ENCODE data around the gene MDH1.
"Not testable (repeated sequence)": the region's sequence is repeated elsewhere in the genome, so short reads cannot be mapped to it uniquely, and the experiment has no call there.

The MDH1 gene

GRCh38 chr2:63553049-63553448, 35.7 kb upstream of the MDH1 start:
- no peak overlapping the region for H3K27ac ChIP-seq
- no peak for TF ChIP-seq CTCF (IDR thresholded peaks at IDR 0.05)

GRCh38 chr2:63555299-63555698, 33.5 kb upstream of the MDH1 start:
- Histone ChIP-seq H3K27me3 (ENCODE audit: control insufficient read depth, insufficient read depth, low read length) (no peaks in the 10 kb centered on the region), H3K9me3 (ENCODE audit: control insufficient read depth, low read length) (no peaks in the 10 kb centered on the region), H3K4me3 (ENCODE audit: low read depth, low read length) (no peak overlapping the region), H3K79me2 (peaks cover 8% of the 10 kb centered on the region), H3K4me1 (no peaks in the 10 kb centered on the region), H3K9ac (no peak overlapping the region), H3K27ac (no peak overlapping the region), H3K4me2 (ENCODE audit: low read length) (no peak overlapping the region), H3K36me3 (ENCODE audit: control insufficient read depth, insufficient read depth, low read length) (no peaks in the 10 kb centered on the region), H2AFZ (no peak overlapping the region)
- TF ChIP-seq CTCF (IDR thresholded peaks at IDR 0.05), result no peak

More at GRCh38 chr2:63553049-63553448, 35.7 kb upstream of the MDH1 start:
- H3K4me1 ChIP-seq, result no peaks in the 10 kb centered on the region
- no peaks in the 10 kb centered on the region for H3K36me3 ChIP-seq (ENCODE audit: control insufficient read depth, insufficient read depth, low read length)
- H3K4me2 ChIP-seq (ENCODE audit: low read length), result no peak overlapping the region
- H2AFZ ChIP-seq, result no peak overlapping the region
- no peaks in the 10 kb centered on the region for H3K9me3 ChIP-seq (ENCODE audit: control insufficient read depth, low read length)
- H3K4me3 ChIP-seq (ENCODE audit: low read depth, low read length), result no peak overlapping the region
- H3K9ac ChIP-seq, result no peak overlapping the region
- H3K27me3 ChIP-seq (ENCODE audit: control insufficient read depth, insufficient read depth, low read length), result no peaks in the 10 kb centered on the region
- peaks cover 2% of the 10 kb centered on the region for H3K79me2 ChIP-seq

DNA sequence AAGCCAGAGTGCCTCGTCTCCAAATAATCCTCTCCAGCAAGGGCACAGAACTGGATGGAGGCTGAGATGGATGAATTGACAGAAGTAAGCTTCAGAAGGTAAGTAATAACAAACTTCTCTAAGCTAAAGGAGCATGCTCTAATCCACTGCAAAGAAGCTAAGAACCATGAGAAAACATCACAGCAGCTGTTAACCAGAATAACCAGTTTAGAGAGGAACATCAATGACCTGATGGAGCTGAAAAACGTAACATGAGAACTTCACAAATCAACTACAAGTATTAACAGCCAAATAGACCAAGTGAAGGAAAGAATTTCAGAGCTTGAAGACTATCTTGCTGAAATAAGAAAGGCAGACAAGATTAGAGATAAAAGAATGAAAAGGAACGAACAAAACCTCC, 32.8 kb upstream of the MDH1 start:
- H3K4me1 ChIP-seq, result no peaks in the 10 kb centered on the region
- H3K4me3 ChIP-seq (ENCODE audit: low read depth, low read length), result no peak overlapping the region
- H3K27me3 ChIP-seq (ENCODE audit: control insufficient read depth, insufficient read depth, low read length), result no peaks in the 10 kb centered on the region
- no peaks in the 10 kb centered on the region for H3K36me3 ChIP-seq (ENCODE audit: control insufficient read depth, insufficient read depth, low read length)
- H3K9ac ChIP-seq, result no peak overlapping the region
- H2AFZ ChIP-seq, result no peak overlapping the region
- H3K79me2 ChIP-seq, result peaks cover 12% of the 10 kb centered on the region
- H3K4me2 ChIP-seq (ENCODE audit: low read length), result no peak overlapping the region
- no peak for TF ChIP-seq CTCF (IDR thresholded peaks at IDR 0.05)
- no peaks in the 10 kb centered on the region for H3K9me3 ChIP-seq (ENCODE audit: control insufficient read depth, low read length)
- no peak overlapping the region for H3K27ac ChIP-seq

DNA sequence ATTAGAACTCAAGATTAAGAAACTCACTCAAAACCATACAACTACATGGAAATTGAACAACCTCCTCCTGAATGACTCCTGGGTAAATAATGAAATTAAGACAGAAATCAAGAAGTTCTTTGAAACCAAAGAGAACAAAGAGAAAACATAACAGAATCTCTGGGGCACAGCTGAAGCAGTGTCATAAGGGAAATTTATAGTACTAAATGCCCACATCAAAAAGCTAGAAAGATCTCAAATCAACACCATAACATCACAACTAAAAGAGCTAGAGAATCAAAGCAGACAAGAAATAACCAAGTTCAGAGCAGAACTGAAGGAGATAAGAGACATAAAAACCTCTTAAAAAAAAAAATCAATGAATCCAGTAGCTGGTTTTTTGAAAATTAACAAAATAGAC, 30.9 kb upstream of the MDH1 start:
- not testable (repeated sequence) for H3K27ac ChIP-seq; H3K4me2 ChIP-seq (ENCODE audit: low read length); H3K9ac ChIP-seq; H3K36me3 ChIP-seq (ENCODE audit: control insufficient read depth, insufficient read depth, low read length); H3K4me3 ChIP-seq (ENCODE audit: low read depth, low read length); H2AFZ ChIP-seq; H3K4me1 ChIP-seq; H3K27me3 ChIP-seq (ENCODE audit: control insufficient read depth, insufficient read depth, low read length); H3K9me3 ChIP-seq (ENCODE audit: control insufficient read depth, low read length)
- H3K79me2 ChIP-seq, result peaks cover 14% of the 10 kb centered on the region

- not testable (repeated sequence) for H3K9ac ChIP-seq; H3K4me2 ChIP-seq (ENCODE audit: low read length); H2AFZ ChIP-seq; H3K36me3 ChIP-seq (ENCODE audit: control insufficient read depth, insufficient read depth, low read length); H3K4me3 ChIP-seq (ENCODE audit: low read depth, low read length); H3K27ac ChIP-seq; H3K27me3 ChIP-seq (ENCODE audit: control insufficient read depth, insufficient read depth, low read length); H3K9me3 ChIP-seq (ENCODE audit: control insufficient read depth, low read length); H3K4me1 ChIP-seq
- H3K79me2 ChIP-seq, result peaks cover 14% of the 10 kb centered on the region
Observed at GRCh38 chr2:63558922-63559321, 29.8 kb upstream of the MDH1 start.

DNA sequence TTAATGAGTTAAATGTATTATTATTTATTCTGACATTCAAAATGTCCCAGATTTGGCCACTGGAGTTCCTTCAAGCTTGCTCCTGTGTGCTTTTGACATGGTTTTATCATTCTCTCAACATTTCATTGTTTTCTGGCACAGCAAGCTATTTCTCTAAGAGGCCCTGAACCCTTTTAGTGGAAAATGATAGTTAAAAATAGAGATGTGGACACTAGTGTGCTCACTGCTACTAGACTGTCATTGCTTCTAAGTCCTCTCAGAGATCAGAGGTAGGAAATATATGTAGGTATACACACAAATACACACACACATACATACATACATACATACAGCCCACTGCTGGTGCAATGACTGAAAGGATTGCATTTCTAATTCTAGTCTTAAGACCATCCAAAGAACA, 26.0 kb upstream of the MDH1 start:
- H3K27ac ChIP-seq, result no peak overlapping the region
- no peak for TF ChIP-seq CTCF (IDR thresholded peaks at IDR 0.05)

More for the DNA sequence above, 26.0 kb upstream of the MDH1 start:
- H3K27me3 ChIP-seq (ENCODE audit: control insufficient read depth, insufficient read depth, low read length), result no peaks in the 10 kb centered on the region
- H3K79me2 ChIP-seq, result peaks cover 14% of the 10 kb centered on the region
- no peak overlapping the region for H3K4me3 ChIP-seq (ENCODE audit: low read depth, low read length)
- no peaks in the 10 kb centered on the region for H3K9me3 ChIP-seq (ENCODE audit: control insufficient read depth, low read length)
- H3K36me3 ChIP-seq (ENCODE audit: control insufficient read depth, insufficient read depth, low read length), result no peaks in the 10 kb centered on the region
- H3K4me1 ChIP-seq, result no peaks in the 10 kb centered on the region
- H2AFZ ChIP-seq, result no peak overlapping the region
- no peak overlapping the region for H3K9ac ChIP-seq
- H3K4me2 ChIP-seq (ENCODE audit: low read length), result no peak overlapping the region

Data from parathyroid adenoma (tissue), 2 donors.